CD4-positive, alpha-beta T cell treated with Interleukin-4 for 1 hour (primary cell): ENCODE data around the gene GAREM1.
A peak's percentile ranks its signal among the peaks of the same experiment; 100 is the strongest.

Source experiments
- DNase-seq, 2 donors: peaks; one replicate each; pipeline ENCODE4 v3.0.0-alpha.2; 2020 to 2022

Gene GAREM1

DNA sequence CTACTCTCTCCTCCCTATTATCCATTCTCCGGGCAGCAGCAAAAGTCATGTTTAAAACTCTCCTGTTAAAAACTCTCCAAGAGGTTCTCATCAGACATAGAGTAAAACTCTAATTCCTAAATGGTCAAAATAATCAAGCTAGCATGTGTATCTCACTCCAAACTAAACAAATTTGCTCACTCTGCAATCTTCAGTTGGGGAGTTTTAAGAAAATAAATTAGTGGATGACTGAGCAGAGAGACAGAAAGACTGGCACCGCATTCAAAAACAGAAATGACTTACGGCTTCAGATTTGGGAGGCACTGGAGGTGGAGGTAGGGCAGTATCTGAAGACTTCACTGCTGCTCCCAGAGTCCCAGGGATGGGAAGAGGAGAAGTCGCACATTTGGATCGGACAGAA lies 183.9 kb downstream of the GAREM1 start:
- no peak for DNase-seq

DNA sequence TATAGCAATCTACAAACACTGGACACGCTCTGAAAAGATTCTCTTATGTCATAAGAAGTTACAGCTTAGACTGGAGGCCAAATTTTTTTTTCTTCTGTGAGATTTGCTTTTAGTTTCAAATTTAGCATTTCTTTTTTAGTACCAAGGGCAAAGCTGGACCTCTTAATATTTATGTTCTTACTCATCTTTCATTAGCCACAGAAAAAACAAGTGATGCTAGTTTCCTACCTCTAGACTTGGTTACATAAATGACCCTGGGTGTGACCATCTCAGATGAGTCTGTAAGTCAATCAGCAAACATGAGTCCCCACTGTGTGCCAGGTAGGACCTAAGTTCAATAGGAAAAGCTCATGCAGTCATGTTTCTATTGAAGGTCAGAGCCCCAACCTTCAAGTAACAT lies 186.4 kb downstream of the GAREM1 start:
- no peak for DNase-seq

DNA sequence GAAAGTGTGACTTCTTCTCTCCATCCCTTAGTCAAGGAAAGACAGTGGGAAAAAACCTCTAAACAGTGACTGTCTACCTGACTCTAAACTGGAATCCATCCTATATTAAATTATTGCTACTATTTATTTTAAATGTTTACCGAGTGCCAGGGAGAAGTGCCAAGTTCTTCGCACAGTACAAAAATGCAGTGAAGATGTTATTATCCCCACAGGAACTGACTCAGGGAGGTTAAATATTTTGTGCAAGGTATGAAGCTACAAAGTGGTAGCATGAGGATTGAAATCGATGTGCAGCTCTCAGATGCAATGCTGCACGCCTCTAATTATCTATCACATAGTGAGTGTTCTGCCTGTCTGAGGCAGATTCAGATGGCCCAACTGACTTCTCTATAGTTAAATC lies 189.8 kb downstream of the GAREM1 start:
- no peak for DNase-seq

DNA sequence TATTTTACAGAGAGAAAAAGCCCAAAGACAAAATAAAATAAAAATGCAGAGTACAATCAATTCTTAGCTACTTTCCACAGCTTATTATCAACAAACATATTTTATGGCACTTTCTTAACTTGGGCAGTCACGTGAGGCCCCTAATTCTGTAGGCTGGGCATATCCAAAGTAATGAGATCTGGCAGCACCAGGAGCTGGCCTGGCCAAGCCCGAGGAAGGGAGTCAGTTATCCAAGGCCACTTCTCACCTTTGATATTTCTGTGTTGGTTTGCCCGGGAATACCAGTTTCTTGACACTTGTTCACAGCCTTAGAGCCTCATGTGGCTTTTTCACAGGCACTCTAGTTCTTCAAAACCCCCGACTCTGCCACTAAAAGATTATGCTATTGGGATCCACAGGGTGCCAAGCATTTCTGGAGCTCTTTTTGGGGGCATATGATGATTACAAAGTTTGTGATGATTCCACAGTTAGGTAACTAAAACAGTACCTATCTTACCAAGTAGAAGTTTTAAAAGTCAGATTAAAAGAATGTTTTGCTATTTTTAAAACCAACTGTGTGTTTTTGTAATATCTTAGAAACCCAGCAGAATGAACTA lies 190.4 kb downstream of the GAREM1 start:
- no peak for DNase-seq

DNA sequence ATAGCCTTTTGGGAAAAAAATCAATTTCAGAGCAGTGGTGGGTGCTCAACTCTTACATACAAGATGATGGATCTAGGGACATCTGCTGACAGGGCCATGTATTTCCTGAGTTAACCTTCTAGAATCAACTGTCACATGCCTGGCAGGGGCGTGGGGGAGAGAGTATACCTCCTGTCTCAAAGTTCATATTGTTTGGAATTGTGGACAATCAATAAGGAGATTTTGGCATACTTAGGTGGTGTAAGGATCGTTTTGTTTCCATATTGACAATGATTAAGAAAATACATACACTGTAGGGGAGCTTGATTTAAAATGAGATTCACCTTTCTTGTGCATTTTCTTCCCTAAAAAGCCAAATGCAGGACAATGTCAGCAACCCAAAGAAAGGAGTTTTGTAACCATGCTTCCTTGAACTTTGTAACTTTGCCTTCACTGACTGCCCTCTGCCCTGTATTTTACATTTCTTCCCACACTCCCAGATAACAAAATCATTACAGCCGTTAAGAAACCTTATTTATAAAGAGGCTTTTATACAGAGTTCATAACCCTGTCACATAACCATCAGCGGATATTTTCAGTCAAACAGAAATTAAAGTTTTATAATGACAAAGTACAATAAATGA lies 192.4 kb downstream of the GAREM1 start:
- DNase-seq = no peak

DNA sequence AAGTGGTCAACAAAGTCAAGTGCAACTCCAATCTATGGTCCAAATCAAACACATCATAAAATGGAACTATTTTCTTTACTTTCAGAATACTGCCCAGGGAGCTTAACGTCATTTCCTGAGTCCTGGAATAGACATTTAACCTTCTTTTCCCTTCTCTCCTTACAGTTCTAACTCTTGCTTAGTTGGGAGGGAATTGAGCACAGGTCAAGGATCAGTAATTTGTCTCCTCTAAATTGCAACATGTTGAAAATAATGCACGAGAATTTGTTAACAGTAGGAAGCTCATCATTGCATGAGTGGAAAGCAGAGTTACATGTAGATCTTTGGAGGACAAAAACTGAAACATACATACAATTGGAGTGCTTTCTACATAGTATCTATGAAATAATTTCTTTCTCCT lies 193.1 kb downstream of the GAREM1 start:
- DNase-seq = no peak

DNA sequence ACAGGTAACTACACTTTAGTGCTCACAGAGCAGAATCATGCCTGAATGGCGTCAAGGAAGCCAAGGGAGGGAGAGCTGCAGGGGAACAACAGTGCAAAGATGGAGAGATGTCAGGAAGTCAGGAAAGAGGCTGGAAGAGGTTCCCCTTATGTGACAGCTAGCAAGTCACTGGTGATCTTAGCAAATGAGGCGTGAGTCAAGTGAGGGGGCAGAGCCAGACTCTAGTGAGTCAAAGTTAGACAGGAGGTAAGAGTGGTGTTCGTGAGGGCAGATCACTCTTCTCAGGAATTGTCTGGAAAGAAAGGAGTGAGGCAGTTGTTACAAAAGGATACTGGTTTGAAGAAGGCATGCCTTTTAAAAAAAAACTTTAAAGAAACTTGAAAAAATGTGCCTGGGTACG lies 193.8 kb downstream of the GAREM1 start:
- DNase-seq = no peak

DNA sequence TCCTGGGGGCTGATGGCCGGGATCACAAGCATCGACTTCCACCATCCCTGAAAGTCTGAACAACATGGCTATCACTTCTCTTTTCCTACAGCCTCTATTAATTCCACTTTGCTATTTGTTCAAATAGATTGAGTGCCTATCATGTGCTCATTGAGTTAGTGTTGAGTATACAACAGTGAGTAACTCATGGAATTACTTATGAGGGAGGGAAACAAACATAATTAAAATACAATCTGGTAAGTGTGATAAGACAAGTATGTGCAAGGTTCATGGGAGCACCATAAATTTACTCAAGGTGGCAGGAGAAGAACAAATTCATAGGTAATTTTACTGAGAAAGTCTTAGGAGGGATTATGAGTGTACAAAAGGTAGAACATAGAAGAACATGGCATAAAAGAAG lies 194.4 kb downstream of the GAREM1 start:
- no peak for DNase-seq

DNA sequence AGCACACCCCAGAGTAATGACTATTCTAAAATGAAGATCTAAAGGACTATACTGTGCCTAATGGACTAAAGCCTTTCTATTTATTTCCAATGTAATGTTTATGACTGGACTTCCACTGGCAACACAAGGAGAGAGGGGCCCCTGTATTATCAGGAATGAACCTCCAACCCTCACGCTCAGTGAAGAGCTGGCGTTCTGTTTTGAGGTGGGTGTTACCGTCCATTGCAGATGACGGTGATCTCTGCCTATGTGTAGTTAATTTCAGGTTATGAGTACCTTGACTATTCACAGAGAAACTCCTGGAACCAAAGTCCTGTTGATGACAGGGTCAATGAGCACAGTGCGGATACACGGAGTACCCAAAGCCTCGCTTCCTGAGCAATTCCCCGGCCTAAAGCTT lies 195.5 kb downstream of the GAREM1 start:
- no peak for DNase-seq

DNA sequence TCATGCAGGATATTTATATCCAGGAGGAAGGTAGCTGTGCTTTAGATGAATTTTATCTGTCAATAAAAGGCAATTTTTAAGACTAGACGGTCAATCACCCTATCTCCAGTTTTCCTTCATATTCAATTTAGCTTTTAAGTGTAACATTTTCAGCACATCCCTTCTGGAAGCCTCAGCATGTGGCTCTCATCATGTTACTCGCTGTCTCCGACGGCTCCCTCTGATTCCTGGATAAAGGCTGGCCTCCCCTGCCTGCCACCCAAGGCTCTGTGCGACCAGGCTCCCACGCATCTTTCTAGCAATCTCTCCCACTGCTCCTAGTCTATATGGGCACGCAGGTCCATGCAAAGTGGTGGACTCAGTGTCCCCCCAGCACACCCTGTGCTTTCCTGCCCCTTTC lies 196.4 kb downstream of the GAREM1 start:
- no peak for DNase-seq

DNA sequence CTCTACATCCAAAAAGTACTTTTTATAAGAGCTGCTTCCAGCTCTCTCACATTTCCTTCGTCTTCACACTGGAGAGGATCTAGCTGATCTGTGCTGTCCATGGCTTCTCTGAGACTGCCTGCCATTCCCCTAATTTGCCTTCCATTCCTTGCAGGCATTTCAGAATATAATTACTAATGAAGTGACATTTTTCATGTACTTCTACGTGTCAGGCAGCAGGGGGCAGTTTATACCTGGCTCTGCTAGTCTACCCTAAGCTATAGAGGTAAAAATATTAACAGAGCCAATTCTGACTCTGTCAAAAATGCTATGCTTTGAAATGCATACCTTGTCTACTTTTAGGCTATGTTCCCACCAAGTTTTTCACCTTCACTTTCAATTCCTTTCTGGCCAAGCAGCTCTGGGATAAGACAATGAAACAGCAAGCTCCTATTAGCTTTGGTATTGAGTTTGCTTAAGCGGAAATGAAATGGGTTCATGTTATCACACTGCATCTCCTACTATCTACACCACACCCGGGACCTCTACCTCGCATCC lies 198.9 kb downstream of the GAREM1 start:
- peak in 1 of 2 donors; percentile 16 for DNase-seq

DNA sequence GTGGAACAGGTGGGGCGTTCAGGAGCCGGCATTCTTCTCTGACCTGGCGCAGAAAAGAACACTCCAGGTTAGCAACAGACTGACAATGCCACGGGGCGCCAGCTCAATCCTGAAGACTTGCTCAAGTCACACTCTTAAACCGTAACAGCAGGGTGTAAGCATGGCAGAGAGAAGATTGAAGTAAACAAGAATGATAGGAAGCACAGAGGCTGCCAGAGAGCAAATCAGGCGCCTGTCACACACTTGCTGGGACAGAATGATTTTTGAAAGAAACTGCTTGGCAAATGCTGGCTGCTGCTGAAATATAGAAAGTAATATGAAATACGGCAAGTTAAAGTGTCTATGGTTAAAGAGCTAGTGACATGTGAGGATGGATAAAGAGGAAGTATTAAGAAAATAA lies 200.3 kb downstream of the GAREM1 start:
- no peak for DNase-seq

DNA sequence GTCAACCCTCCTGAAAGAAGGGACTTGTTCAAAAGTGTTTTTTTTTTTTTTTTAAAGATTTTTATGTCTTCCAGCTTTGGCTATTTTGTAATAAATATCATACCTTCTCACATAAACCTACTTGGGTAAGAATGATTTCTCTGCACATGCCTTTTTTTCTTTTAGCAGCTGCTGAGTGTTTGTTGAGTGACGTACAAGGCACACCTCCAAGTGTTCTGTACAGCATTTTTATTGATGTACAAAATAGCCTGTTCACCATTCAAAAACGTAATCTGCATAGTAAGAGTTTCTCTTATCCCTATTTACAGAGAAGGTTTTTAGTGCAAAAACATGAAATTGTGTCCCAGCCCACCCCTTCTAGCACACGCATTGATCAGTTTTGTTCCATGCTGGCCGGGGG lies 203.2 kb downstream of the GAREM1 start:
- no peak for DNase-seq

DNA sequence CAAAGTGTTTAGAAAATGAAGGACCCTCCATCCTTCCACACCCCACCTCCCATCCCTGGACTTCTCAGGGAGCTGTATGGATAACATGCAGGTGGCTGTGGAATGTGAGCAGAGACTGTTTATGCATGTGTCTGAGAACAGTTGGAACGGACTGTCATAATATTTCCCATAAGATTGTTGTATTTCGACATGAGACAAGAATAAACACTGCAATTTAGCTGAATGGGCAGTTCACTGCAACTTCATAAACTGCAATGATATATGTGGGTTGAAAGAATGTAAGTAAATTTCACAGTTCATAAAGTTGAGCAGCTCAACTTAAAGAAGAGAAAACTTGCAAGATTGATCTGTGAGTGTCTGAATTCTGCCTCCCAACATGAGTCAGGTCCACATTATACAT lies 206.3 kb downstream of the GAREM1 start:
- no peak for DNase-seq

DNA sequence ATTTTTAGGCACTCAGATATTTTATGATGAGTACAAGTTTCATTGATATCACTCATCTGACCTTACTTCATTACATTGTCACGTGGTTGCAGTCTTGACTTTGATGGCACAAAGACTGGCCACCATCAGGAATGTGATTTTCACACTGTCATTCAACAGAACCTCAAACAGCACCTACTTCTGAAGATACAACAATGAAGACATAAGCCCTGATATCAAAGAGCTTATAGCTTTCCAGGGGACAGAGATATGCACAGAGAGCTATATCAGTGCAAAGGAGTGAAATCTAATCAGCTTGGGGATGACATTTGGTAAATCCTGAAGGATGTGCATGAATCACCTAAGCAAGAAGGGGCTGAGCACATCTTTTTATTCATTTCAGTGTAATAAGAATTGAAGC lies 208.6 kb downstream of the GAREM1 start:
- DNase-seq = no peak

DNA sequence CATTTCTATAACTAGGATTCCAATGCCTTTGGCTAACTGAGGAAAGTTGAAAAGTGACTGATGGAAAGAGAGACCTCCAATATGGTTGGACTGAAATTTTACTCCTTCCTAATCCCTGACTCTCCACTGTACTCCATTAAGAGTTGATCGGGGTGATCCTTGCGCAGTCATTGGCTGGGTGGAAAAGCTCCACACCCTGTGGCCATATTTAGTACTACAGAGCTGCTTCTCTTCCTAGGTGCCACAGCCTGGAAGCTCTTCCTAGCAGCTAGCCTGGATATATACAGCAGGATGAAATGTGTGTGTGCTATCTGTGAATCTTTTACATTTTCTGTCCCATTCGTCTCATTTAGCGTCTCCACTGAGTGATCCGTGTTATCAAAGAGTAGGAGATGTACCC lies 209.7 kb downstream of the GAREM1 start:
- DNase-seq = no peak

DNA sequence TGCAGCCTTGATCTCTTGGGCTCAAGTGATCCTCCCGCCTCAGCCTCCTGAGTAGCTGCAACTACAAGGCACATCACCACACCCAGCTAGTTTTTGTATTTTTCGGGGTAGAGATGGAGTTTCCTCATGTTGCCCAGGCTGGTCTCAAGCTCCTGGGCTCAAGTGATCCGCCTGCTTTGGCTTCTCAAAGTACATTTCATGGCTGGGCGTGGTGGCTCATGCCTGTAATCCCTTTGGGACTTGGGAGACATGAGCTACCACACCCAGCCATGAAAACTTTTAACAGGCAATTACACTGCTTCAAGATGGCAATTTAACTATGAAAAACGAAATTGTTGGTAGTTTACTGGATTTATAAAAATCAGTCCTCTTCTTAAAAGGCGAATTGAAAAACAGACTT lies 211.1 kb downstream of the GAREM1 start:
- no peak for DNase-seq

DNA sequence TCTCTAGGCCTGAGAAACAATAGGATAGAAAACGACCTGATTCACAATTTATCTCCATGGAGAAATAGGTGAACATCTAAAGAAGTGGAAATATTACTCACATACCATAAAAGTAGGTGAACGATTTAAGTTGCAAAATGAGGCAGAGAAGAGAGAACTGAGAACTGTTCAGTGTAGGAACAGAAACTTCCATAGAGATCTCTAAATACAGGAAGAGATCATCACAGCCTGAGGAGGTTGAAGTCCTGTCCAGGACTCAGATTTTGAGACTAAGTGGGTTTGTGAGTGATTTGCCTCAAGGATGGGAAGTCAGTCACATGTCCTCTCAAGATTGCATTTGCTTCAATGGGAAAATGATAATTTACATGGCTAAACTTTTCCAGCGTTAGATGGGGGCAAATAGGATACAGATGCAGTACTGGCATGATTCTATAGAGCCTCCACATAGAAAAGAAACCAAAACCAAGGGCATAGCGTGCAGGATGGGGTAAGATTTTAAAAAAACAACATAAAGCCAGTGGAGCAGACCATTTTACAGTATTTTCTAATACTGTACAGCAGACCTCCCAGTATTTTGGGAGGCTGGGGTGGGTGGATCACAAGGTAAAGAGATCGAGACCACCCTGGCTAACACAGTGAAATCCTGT lies 212.0 kb downstream of the GAREM1 start:
- no peak for DNase-seq

DNA sequence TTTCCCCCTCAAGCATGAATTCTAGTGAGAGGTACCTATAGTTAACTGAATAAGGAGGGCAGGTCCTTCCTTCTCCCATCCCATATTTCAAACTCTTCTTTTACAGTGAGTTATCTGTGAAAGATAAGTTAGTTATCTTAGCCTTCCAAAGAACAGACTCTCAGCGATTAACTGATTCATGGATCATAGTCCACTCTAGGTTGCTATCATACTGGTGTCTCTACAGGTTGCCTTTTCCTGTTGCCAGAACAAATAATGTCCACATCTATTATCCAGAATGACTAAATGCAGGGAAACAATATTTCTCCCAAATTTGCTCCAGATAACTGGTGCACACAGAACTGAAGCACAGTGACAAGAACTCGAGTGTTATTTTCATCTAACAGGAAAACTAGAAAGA lies 212.5 kb downstream of the GAREM1 start:
- DNase-seq = no peak

DNA sequence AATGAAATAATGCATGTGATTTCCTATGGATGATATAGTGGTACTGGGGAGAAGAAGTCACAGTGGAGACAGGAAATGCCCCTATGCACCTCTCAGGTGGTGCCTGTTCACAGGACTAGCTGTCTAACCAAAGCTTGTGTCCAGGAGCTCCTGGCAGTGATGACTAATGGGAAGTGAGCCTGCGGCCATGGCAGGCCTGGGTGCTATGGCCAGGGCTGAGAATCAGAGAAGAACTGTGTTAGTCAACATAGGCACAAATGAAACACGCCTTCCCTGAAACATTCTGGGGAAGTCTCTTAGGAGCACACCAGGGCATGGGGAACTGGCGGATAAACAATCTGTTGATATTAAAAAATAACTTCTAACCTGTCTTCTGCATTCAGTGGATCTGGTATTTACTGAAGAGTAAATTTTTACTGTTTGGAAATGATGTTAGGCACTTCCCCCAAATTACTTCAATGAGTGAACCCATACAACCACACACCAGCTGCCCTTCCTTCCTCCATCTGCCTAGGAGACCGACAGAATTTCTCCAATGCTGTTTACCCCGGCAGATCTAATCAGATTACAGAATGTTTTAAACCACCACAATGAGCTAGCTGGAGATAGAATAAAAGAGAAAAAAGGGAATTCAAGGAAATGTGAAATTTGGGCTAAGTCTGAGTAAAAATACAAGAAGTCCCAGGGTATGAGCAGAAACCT lies 213.4 kb downstream of the GAREM1 start:
- no peak for DNase-seq

DNA sequence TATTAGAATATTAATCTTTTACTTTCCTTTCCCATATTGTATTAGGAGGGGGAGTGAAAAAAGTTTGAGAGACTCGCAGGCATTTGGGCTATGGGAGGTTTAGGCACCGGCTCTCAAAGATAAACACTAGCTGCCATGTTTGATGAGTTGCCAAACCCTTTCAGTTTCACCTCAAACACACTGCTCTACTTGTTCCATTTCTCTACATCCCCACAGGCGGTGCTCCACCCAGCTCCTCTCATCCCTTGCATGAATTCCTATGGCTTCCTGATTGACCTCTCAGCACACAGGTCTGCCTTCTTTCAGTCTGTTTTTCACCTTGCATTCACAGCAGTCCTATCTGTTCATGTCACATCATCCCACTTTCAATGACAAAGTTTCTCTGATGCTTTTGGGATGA lies 215.1 kb downstream of the GAREM1 start:
- DNase-seq = no peak

DNA sequence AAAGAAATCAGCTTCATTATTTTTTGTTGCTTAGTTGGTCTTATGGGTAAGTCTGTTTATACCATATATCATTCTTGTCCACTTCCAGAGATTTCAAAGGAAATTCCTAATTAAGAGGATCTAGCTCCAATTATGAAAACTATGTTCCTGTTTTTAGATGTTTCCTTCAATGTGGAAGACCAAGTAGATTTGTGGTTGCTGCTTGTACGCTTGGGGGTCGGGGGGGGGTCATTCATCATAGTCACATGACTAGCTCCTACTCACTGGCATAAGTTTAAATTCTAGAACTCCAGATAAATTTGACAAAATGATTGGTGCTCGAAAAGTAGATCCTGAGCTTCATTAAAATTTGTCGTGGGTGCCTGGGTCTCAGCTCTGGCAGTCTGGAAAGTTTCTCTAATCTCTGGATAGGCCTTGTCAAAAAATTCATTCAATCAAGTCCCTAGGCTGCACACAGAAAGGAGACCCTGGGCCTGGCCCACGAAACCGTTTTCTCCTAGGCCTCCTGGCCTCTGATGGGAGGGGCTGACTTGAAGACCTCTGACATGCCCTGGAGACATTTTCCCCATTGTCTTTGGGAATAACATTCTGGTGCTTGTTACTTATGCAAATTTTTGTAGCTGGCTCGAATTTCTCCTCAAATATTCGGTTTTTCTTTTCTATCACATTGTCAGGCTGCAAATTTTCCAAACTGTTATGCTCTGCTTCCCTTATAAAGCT lies 218.4 kb downstream of the GAREM1 start:
- DNase-seq = no peak

DNA sequence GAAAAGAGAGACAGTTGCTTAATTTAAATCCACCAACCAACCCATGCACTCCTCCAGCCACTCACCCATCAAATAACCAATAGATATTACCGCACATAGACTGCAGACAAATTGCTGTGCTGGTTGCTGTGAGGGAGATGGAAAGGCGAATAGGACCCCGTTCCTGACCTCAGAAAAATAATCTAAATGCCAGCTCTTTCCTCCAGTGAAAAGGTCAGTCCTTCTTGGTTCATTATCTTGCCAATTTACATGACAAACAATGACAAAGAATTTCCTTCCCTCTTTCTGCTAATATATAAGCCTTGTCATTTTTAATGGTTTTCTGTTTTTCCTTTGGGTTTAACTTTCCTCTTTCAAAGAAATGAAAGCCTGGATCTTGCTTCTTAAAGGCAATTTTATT lies 219.2 kb downstream of the GAREM1 start:
- no peak for DNase-seq
